Skeletal muscle tissue (tissue), 4 donors: ENCODE data around the gene MPZL2. TPM values are rescaled to one million over a fixed set of nuclear protein-coding genes. Genes with fewer than 3 reads are reported as not detected.

ENCODE experiments used
- H3K27ac ChIP-seq: one replicate; pipeline ENCODE4 v1.7.0; 2013; ENCODE audit warnings: mild to moderate bottlenecking, low read depth, low read length, inconsistent platforms
- H3K27me3 ChIP-seq, 3 donors: one replicate each; pipeline ENCODE4 v1.7.0; 2013; ENCODE audit warnings: low read length in 3 of 3; ENCODE audit not compliant: control insufficient read depth in 3 of 3, insufficient read depth in 3 of 3
- H3K36me3 ChIP-seq, 3 donors: one replicate each; pipeline ENCODE4 v1.7.0; 2013; ENCODE audit warnings: low read length in 3 of 3; ENCODE audit not compliant: control insufficient read depth in 3 of 3, insufficient read depth in 3 of 3
- H3K4me1 ChIP-seq, 3 donors: one replicate each; pipeline ENCODE4 v1.7.0; 2013; ENCODE audit warnings: low read length in 3 of 3, mild to moderate bottlenecking in 3 of 3; ENCODE audit not compliant: control insufficient read depth in 3 of 3, insufficient read depth in 3 of 3
- H3K4me3 ChIP-seq, 3 donors: one replicate each; pipeline ENCODE4 v1.7.0; 2013; ENCODE audit warnings: low read length in 3 of 3
- H3K9ac ChIP-seq, 3 donors: one replicate each; pipeline ENCODE4 v1.7.0; 2013; ENCODE audit warnings: low read length in 3 of 3, mild to moderate bottlenecking in 3 of 3, moderate library complexity in 2 of 3, low read depth in 1 of 3
- H3K9me3 ChIP-seq, 3 donors: one replicate each; pipeline ENCODE4 v1.7.0; 2013; ENCODE audit warnings: low read length in 3 of 3; ENCODE audit not compliant: control insufficient read depth in 3 of 3
- total RNA-seq: library from RNA; depleted of rRNA; stranded (reverse); fragments of >200 nt; gene quantifications from one replicate; pipeline ENCODE4 v1.2.3, GENCODE V29; 2014
- donor health status: Osteomylitis.

Gene MPZL2
- total RNA-seq, 1 donor from 2014 or later: 1.0 TPM

- H3K27me3 ChIP-seq: peaks cover 0 to 8% (median 2%) of the 10 kb centered on the region in 3 donors
- H3K4me1 ChIP-seq: peaks cover 0 to 2% (median 0%) of the 10 kb centered on the region in 3 donors
- H3K27ac ChIP-seq: no peak overlapping the region
- no peaks in the 10 kb centered on the region for H3K36me3 ChIP-seq
- H3K4me3 ChIP-seq: no peak overlapping the region
- no peak overlapping the region for H3K9ac ChIP-seq
- no peaks in the 10 kb centered on the region for H3K9me3 ChIP-seq
Measured at GRCh38 chr11:118226296-118226695, 37.8 kb downstream of the MPZL2 start.

GRCh38 chr11:118224511-118225188 lies 39.4 kb downstream of the MPZL2 start, which contains the start of gene JAML:
JAML (minus strand) TSS chr11:118225011; CDS start chr11:118214866, 10,145 bp downstream.
- Histone ChIP-seq H3K27ac (no peak within 1 kb of the TSS), H3K4me1 (peaks cover 0 to under 1% (median 0%) of the 10 kb centered on the region in 3 donors), H3K27me3 (peaks cover 3 to 8% (median 4%) of the 10 kb centered on the region in 3 donors), H3K4me3 (no peak within 1 kb of the TSS), H3K36me3 (no peaks in the 10 kb centered on the region), H3K9ac (peak within 1 kb of the TSS in 1 of 3 donors; percentile 27), H3K9me3 (no peaks in the 10 kb centered on the region)

GRCh38 chr11:118223992-118224391 lies 40.1 kb downstream of the MPZL2 start:
- H3K9ac ChIP-seq: peak overlapping the region in 1 of 3 donors; percentile 27
- no peaks in the 10 kb centered on the region for H3K9me3 ChIP-seq
- no peaks in the 10 kb centered on the region for H3K4me1 ChIP-seq
- peaks cover 3 to 8% (median 4%) of the 10 kb centered on the region in 3 donors for H3K27me3 ChIP-seq
- no peak overlapping the region for H3K4me3 ChIP-seq
- H3K27ac ChIP-seq: no peak overlapping the region
- H3K36me3 ChIP-seq: no peaks in the 10 kb centered on the region

- peak overlapping the region in 1 of 3 donors; percentile 27 for H3K9ac ChIP-seq
- H3K9me3 ChIP-seq: no peaks in the 10 kb centered on the region
- no peak overlapping the region for H3K4me3 ChIP-seq
- no peak overlapping the region for H3K27ac ChIP-seq
- H3K4me1 ChIP-seq: no peaks in the 10 kb centered on the region
- H3K36me3 ChIP-seq: no peaks in the 10 kb centered on the region
- H3K27me3 ChIP-seq: peaks cover 3 to 8% (median 4%) of the 10 kb centered on the region in 3 donors
Measured at GRCh38 chr11:118223570-118223969, 40.5 kb downstream of the MPZL2 start.

- no peak overlapping the region for H3K4me3 ChIP-seq
- no peaks in the 10 kb centered on the region for H3K36me3 ChIP-seq
- H3K9me3 ChIP-seq: no peaks in the 10 kb centered on the region
- no peak overlapping the region for H3K27ac ChIP-seq
- peaks cover 3 to 8% (median 4%) of the 10 kb centered on the region in 3 donors for H3K27me3 ChIP-seq
- no peak overlapping the region for H3K9ac ChIP-seq
- H3K4me1 ChIP-seq: no peaks in the 10 kb centered on the region
Measured at GRCh38 chr11:118222437-118222836, 41.7 kb downstream of the MPZL2 start.

- no peak overlapping the region for H3K4me3 ChIP-seq
- H3K9ac ChIP-seq: no peak overlapping the region
- H3K27me3 ChIP-seq: peaks cover 4 to 8% (median 6%) of the 10 kb centered on the region in 3 donors
Measured at GRCh38 chr11:118221419-118221818, 42.7 kb downstream of the MPZL2 start.

GRCh38 chr11:118219732-118220131 lies 44.4 kb downstream of the MPZL2 start:
- no peaks in the 10 kb centered on the region for H3K36me3 ChIP-seq
- no peak overlapping the region for H3K9ac ChIP-seq
- no peaks in the 10 kb centered on the region for H3K9me3 ChIP-seq
- no peak overlapping the region for H3K4me3 ChIP-seq
- no peak overlapping the region for H3K27ac ChIP-seq
- H3K4me1 ChIP-seq: no peaks in the 10 kb centered on the region
- peaks cover 6 to 9% (median 8%) of the 10 kb centered on the region in 3 donors for H3K27me3 ChIP-seq

More at GRCh38 chr11:118221419-118221818, 42.7 kb downstream of the MPZL2 start:
- no peaks in the 10 kb centered on the region for H3K36me3 ChIP-seq
- no peak overlapping the region for H3K27ac ChIP-seq
- no peaks in the 10 kb centered on the region for H3K4me1 ChIP-seq
- H3K9me3 ChIP-seq: no peaks in the 10 kb centered on the region

GRCh38 chr11:118219244-118219643 lies 44.9 kb downstream of the MPZL2 start:
- no peak overlapping the region for H3K9ac ChIP-seq

GRCh38 chr11:118217575-118217974 lies 46.5 kb downstream of the MPZL2 start:
- Histone ChIP-seq H3K27ac (no peak overlapping the region), H3K27me3 (peaks cover 3 to 10% (median 9%) of the 10 kb centered on the region in 3 donors), H3K36me3 (no peaks in the 10 kb centered on the region), H3K9ac (no peak overlapping the region), H3K4me3 (no peak overlapping the region), H3K4me1 (no peaks in the 10 kb centered on the region), H3K9me3 (no peaks in the 10 kb centered on the region)

More at GRCh38 chr11:118219244-118219643, 44.9 kb downstream of the MPZL2 start:
- Histone ChIP-seq H3K4me1 (no peaks in the 10 kb centered on the region), H3K27ac (no peak overlapping the region), H3K4me3 (no peak overlapping the region), H3K9me3 (no peaks in the 10 kb centered on the region), H3K27me3 (peaks cover 8 to 9% (median 8%) of the 10 kb centered on the region in 3 donors), H3K36me3 (no peaks in the 10 kb centered on the region)
